Endodermal cell (in vitro differentiated cells): ENCODE data around the gene CD40. TPM values are rescaled to one million over a fixed set of nuclear protein-coding genes. Genes with fewer than 3 reads are reported as not detected.

Experiments
- DNase-seq: peaks from one replicate; pipeline ENCODE4 v3.0.0-alpha.2; 2017
- H3K27ac ChIP-seq: 2 replicates; pipeline ENCODE4 v1.5.1; 2013; ENCODE audit warnings: mild to moderate bottlenecking, low read depth, low read length, moderate library complexity
- H3K27me3 ChIP-seq: 2 replicates; pipeline ENCODE4 v1.6.1; 2013; ENCODE audit warnings: mild to moderate bottlenecking, low read length, moderate library complexity; ENCODE audit not compliant: insufficient read depth, control insufficient read depth, poor library complexity, severe bottlenecking
- H3K36me3 ChIP-seq: 2 replicates; pipeline ENCODE4 v1.7.0; 2013; ENCODE audit warnings: mild to moderate bottlenecking, low read length, moderate library complexity; ENCODE audit not compliant: control insufficient read depth, insufficient read depth
- H3K4me1 ChIP-seq: one replicate; pipeline ENCODE4 v1.7.0; 2013; ENCODE audit warnings: low read length; ENCODE audit not compliant: control insufficient read depth, insufficient read depth
- H3K4me3 ChIP-seq: 2 replicates; pipeline ENCODE4 v1.5.1; 2013; ENCODE audit warnings: mild to moderate bottlenecking, low read length, moderate library complexity
- H3K9ac ChIP-seq: 2 replicates; pipeline ENCODE4 v1.6.1; 2013; ENCODE audit warnings: mild to moderate bottlenecking, low read length, moderate library complexity; ENCODE audit not compliant: poor library complexity, severe bottlenecking; ENCODE audit errors: extremely low read depth
- H3K9me3 ChIP-seq: 2 replicates; pipeline ENCODE4 v1.6.1; 2013; ENCODE audit warnings: mild to moderate bottlenecking, low read length, moderate library complexity; ENCODE audit not compliant: control insufficient read depth
- H3K27ac Mint-ChIP-seq: 2 replicates; pipeline ENCODE4 v1.8.0; 2020; ENCODE audit warnings: mixed read lengths
- H3K27me3 Mint-ChIP-seq: 2 replicates; pipeline ENCODE4 v1.8.0; 2021; ENCODE audit warnings: mild to moderate bottlenecking, mixed read lengths; ENCODE audit not compliant: insufficient read depth
- H3K36me3 Mint-ChIP-seq: 2 replicates; pipeline ENCODE4 v1.8.0; 2020; ENCODE audit warnings: low read depth, mixed read lengths
- H3K4me1 Mint-ChIP-seq: 2 replicates; pipeline ENCODE4 v1.8.0; 2020; ENCODE audit warnings: mixed read lengths
- H3K4me3 Mint-ChIP-seq: 2 replicates; pipeline ENCODE4 v1.8.0; 2020; ENCODE audit warnings: mild to moderate bottlenecking, moderate library complexity, mixed read lengths
- H3K9me3 Mint-ChIP-seq: 2 replicates; pipeline ENCODE4 v1.8.0; 2020; ENCODE audit warnings: mild to moderate bottlenecking, mixed read lengths
- WGBS, 2 experiments: methylation state at CpG; one replicate each; pipeline versions ENCODE4 v1.1.5 to v1.1.7; 2013; ENCODE audit warnings: missing lambda C conversion rate in 2 of 2, mixed read lengths in 1 of 2; ENCODE audit not compliant: insufficient coverage in 1 of 2, insufficient read length in 1 of 2; 5-methylcytosine and 5-hydroxymethylcytosine counted together
- total RNA-seq, 2 donors: library from RNA; stranded (reverse); fragmentation: NEBNext Ultra II Directional in 1 of 2; extraction: Animal tissue kit (Norgen Biotek cat#: 25700) in 1 of 2; gene quantifications; 2 replicates in 1 of 2; 3 replicates in 1 of 2; pipeline ENCODE4 v1.2.1, GENCODE V29; 2021
- TF ChIP-seq, protein P1 (sequence below): fragments of 200-600 bp; sonication (generic); conservative IDR thresholded peaks from 2 replicates; pipeline ENCODE4 v1.5.0; 2021; ENCODE audit warnings: antibody characterized with exemption, mild to moderate bottlenecking

CD40 gene
- total RNA-seq, 2 donors from 2014 or later: 9.0 to 16.4 TPM

DNA sequence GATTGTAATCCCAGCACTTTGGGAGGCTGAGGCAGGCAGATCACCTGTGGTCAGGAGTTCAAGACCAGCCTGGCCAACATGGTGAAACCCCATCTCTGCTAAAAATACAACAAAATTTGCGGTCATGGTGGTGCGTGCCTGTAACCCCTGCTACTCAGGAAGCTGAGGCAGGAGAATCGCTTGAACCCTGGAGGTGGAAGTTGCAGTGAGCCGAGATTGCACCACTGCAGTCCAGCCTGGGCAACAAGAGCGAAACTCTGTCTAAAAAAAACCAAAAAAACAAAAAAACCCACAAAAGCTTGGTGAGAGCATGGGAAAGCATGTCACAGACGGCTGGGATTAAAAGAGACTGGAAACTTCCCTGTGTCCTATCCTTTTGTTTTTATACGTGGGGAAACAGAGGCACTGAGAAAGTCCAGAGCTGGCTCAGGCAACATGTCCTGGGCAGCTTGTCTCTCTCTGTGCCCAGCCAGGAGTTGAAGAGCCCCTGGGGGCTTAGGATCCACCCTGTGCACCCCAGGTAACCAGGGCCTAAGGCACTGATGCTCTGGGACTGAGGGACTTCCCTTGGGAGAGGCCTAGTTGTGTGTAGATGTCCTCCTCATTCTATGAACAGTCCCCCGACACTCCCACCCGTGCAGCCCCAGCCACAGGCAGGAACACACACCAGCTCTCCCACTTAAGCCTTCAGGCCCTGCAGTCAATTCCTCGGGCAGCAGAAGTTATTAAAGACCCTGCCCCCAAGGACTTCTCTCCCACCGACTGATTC lies 16.0 kb downstream of the CD40 start:
- no peak for DNase-seq
- Histone ChIP-seq H3K4me3 (no peak overlapping the region), H3K27ac (no peak overlapping the region), H3K9me3 (no peaks in the 10 kb centered on the region), H3K9ac (no peak overlapping the region), H3K27me3 (peaks cover 35% of the 10 kb centered on the region), H3K4me1 (peaks cover 2% of the 10 kb centered on the region), H3K36me3 (no peaks in the 10 kb centered on the region)
- Mint-ChIP-seq H3K27ac (no peak overlapping the region), H3K4me3 (no peak overlapping the region), H3K27me3 (peaks cover 35% of the 10 kb centered on the region), H3K9me3 (no peaks in the 10 kb centered on the region), H3K4me1 (peaks cover 13% of the 10 kb centered on the region), H3K36me3 (no peaks in the 10 kb centered on the region)
- 88 to 90% methylated on average over 7 to 11 of the region's 11 CpGs for WGBS, 2 experiments
- TF ChIP-seq, protein P1, sequence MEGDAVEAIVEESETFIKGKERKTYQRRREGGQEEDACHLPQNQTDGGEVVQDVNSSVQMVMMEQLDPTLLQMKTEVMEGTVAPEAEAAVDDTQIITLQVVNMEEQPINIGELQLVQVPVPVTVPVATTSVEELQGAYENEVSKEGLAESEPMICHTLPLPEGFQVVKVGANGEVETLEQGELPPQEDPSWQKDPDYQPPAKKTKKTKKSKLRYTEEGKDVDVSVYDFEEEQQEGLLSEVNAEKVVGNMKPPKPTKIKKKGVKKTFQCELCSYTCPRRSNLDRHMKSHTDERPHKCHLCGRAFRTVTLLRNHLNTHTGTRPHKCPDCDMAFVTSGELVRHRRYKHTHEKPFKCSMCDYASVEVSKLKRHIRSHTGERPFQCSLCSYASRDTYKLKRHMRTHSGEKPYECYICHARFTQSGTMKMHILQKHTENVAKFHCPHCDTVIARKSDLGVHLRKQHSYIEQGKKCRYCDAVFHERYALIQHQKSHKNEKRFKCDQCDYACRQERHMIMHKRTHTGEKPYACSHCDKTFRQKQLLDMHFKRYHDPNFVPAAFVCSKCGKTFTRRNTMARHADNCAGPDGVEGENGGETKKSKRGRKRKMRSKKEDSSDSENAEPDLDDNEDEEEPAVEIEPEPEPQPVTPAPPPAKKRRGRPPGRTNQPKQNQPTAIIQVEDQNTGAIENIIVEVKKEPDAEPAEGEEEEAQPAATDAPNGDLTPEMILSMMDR: no peak

DNA sequence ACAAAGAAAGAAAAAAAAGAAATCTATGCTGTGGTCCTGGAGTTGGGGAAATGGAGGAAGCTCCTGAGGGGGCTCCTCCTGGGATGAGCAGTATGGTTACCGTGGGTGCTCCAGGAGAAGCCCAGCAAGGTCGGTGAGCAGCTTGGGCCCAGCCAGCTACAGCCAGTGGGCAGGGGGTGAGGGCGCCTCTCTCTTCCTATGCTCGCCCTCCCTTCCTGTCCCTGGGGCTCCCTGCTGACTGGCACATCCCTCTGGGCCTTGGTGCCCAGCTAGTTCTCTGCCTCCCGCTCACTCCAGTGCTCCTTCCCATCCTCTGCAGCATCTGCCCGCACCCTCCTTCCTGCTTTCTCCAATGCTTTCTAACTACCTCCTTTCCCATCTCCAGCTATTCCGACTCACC lies 16.6 kb downstream of the CD40 start:
- TF ChIP-seq, protein P1: no peak
- Mint-ChIP-seq H3K9me3 (no peaks in the 10 kb centered on the region), H3K4me3 (no peak overlapping the region), H3K27me3 (peaks cover 35% of the 10 kb centered on the region), H3K36me3 (no peaks in the 10 kb centered on the region), H3K4me1 (peaks cover 18% of the 10 kb centered on the region), H3K27ac (no peak overlapping the region)
- Histone ChIP-seq H3K36me3 (no peaks in the 10 kb centered on the region), H3K9ac (no peak overlapping the region), H3K27ac (no peak overlapping the region), H3K4me1 (peaks cover 8% of the 10 kb centered on the region), H3K4me3 (no peak overlapping the region), H3K9me3 (no peaks in the 10 kb centered on the region), H3K27me3 (peaks cover 28% of the 10 kb centered on the region)
- 89 to 94% methylated on average over 4 to 7 of the region's 7 CpGs for WGBS, 2 experiments
- no peak for DNase-seq

DNA sequence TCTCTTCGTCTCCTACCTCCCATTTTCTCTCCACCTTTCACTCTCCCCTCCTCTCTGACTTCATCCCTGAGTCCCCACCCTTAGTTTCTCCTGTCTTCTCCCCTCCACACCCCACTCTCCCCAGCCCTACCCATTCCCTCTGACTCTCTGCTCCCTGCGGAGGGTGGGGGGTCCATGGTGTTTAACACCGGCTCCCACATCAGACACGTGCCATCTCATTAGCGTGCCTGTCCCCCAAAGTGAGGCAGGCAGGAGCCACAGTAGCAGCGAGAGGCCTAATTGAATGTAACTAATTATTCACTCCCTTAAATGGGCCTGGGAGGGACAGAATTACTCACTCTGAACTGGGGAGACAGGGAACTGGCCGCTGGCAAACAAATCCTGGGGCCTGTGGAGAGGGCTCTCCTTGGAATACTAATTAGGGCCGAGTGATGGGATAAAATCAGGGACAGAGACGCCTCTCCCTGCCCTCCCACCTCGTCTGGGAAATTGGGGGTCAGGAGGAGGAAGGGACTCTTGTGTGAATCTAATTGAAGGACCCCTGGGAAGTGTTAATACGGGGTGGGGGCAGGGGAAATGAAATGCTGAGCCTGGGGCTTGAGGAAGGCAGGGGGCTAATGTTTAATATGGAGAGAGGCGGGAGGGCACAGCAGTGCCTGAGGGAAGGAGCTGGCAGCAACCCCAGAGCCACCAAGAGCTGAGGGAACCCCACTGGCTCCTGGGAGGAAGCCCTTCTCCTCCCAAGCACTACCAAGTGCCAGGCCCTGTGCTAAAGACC lies 17.9 kb downstream of the CD40 start:
- 39 to 62% methylated on average over 3 to 12 of the region's 12 CpGs for WGBS, 2 experiments
- no peaks in the 10 kb centered on the region for H3K36me3 ChIP-seq
- H3K9me3 ChIP-seq: no peaks in the 10 kb centered on the region
- TF ChIP-seq, protein P1: no peak
- H3K27ac Mint-ChIP-seq: peak overlapping the region; percentile 53
- peaks cover 24% of the 10 kb centered on the region for H3K4me1 Mint-ChIP-seq
- H3K27me3 ChIP-seq: peaks cover 17% of the 10 kb centered on the region
- no peak overlapping the region for H3K9ac ChIP-seq
- no peaks in the 10 kb centered on the region for H3K9me3 Mint-ChIP-seq
- no peaks in the 10 kb centered on the region for H3K36me3 Mint-ChIP-seq
- H3K4me1 ChIP-seq: peaks cover 11% of the 10 kb centered on the region
- H3K4me3 ChIP-seq: no peak overlapping the region
- H3K27ac ChIP-seq: no peak overlapping the region
- H3K4me3 Mint-ChIP-seq: no peak overlapping the region
- DNase-seq: peak; percentile 75
- peaks cover 23% of the 10 kb centered on the region for H3K27me3 Mint-ChIP-seq
